HG02610 (cell line): ENCODE data around the gene DENND1B.
"Not testable (repeated sequence)": the region's sequence is repeated elsewhere in the genome, so short reads cannot be mapped to it uniquely, and the experiment has no call there.

ENCODE experiments used
- ATAC-seq: cut with Tn5 transposase; IDR thresholded peaks from one replicate; pipeline ENCODE4 v1.9.1; 2021; ENCODE audit warnings: mild to moderate bottlenecking, moderate library complexity; ENCODE audit not compliant: unreplicated experiment

The DENND1B gene

GRCh38 chr1:197637406-197637805 is 137.9 kb downstream of the DENND1B start:
- ATAC-seq = no peak

- no peak for ATAC-seq
Observed at GRCh38 chr1:197633447-197634078, 141.7 kb downstream of the DENND1B start.

GRCh38 chr1:197632651-197633050 is 142.6 kb downstream of the DENND1B start:
- no peak for ATAC-seq

GRCh38 chr1:197632005-197632404 is 143.3 kb downstream of the DENND1B start:
- no peak for ATAC-seq

- no peak for ATAC-seq
Observed at GRCh38 chr1:197622371-197622770, 152.9 kb downstream of the DENND1B start.

- no peak for ATAC-seq
Observed at GRCh38 chr1:197621761-197622160, 153.5 kb downstream of the DENND1B start.

DNA sequence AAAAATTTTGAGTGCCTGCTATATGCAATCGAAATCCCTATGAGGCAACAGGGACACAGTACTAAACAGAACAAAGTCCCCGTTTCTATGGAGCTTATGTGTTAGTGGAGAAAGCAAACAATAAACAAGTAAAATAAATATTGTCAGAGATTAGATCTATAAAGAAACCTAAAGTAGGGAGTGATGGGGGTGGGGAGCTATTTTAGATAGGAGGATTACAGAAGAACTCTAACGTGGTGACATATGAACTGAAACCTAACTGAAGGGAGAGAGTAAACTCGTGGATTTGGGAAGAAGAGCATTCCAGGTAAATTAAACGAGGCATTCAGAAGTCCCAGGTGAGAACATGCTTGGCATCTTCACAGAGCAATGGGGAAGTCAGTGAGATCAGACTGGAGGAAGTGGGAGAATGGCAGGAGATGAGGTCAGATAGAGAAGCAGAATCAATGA is 154.5 kb downstream of the DENND1B start:
- no peak for ATAC-seq

- ATAC-seq = no peak
Observed at GRCh38 chr1:197619008-197619640, 156.2 kb downstream of the DENND1B start.

DNA sequence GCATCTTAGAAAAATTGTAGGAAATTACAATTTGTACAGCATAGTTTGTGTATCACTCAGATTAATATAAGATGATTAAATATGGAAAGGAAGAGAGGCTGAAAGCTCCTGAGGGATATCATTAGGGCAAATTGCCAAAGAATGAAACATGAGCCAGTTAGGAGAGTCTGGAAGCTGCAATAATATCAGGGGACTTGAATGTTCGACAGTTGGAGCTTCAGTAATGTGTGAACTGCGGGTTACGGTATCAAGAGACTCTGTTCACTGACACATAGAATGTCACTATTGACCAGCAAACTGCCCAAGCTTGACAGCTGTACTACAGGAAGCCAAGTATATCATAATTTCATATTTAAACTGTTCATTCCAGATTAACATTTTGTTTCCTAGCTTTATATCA is 157.2 kb downstream of the DENND1B start:
- no peak for ATAC-seq

GRCh38 chr1:197615693-197616011 is 159.6 kb downstream of the DENND1B start:
- ATAC-seq = no peak

DNA sequence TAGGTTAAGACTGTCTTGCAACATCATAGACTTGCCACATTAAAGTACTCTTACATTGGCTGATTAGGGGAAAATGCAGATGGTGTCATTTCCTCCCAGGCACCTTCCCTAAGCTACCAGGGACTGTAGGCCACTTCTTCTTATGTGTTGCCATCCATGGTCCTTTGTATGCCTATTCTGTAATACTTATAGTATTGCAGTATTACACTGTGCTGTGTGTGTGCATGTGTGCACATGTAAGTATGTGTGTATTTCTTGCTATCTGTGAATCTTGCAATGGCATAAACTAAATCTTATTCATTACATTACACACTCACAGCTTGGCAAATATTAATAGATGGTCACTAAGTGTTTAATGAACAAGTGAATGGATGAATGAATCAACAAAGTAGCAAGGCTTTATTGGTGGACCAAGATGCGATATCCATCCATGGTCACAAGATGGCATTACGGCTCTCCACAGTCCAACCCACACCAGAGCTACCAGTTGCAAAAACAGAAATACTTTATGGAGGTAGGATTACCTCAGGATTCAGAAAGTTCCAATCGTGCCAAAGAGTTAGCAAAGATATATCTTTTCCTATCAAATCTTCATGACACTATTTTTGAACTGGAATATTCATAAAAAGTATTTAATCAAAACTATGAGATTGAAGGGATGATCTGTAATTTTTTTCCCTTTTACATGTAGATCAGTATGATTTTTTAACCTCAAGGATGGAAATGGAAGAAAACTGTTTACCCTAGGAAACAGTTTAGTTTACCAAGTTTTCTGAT is 160.2 kb downstream of the DENND1B start:
- peak; percentile 73 for ATAC-seq

- no peak for ATAC-seq
Observed at GRCh38 chr1:197606168-197606845, 169.0 kb downstream of the DENND1B start.

- no peak for ATAC-seq
Observed at GRCh38 chr1:197604302-197604701, 171.0 kb downstream of the DENND1B start.

GRCh38 chr1:197600751-197601150 is 174.5 kb downstream of the DENND1B start:
- no peak for ATAC-seq

- no peak for ATAC-seq
Observed at GRCh38 chr1:197599789-197600188, 175.5 kb downstream of the DENND1B start.

DNA sequence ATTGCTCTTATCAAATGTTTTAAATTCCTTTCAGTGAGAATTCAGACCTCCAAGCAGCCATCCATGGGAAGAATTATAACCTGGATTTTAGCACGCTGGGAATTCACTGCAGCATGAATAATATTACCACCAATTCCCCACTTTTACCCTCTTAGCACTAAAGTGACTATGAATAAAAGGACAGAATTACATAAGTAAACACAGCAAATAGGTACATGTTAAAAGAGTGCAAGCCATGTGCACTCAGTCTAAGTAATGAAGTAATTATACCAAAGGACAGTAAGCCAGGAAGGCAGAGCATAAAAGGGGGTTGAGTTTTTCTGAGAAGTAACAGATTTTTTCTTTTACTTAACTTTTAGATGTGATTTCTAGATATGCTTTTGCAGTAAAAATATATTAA is 176.3 kb downstream of the DENND1B start:
- no peak for ATAC-seq

- ATAC-seq = no peak
Observed at GRCh38 chr1:197595304-197595904, 179.9 kb downstream of the DENND1B start.

DNA sequence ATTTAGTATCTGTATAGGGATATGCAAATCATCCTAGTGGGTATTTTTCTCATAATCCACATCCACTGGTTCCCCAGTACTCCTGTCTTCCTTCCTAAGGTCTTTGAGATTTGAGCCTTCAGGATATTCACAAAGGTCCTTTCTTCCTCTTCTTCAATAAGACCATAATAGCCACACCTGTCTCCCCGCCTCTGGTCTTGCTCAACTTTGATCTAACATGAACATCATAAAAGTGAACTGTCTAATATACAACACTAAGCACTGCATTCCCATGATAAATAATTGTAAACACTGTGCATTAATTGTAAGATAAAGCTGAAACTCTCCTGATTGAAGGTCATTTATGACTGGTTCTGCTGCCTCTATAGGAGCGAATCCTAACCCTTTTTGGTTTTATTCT is 184.6 kb downstream of the DENND1B start:
- ATAC-seq = no peak

DNA sequence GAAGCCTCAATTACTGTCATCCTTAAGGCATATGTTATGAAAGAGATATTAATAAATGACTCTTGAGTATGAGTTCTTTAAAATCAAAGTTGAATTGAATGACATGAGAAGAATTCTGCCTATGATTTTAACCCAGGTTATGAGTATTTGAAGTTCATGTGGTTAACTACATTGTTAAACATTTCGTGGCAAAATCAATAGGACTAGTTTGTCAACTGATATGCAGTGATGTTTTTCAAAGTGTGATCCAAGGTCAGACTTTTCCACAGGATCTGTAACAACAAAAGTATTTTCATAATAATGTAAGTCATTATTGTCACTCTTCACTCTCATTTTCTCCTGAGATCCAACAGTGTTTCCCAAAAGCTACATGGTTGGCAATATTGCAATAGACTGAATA is 189.5 kb downstream of the DENND1B start:
- no peak for ATAC-seq

GRCh38 chr1:197577580-197577979 is 197.7 kb downstream of the DENND1B start:
- no peak for ATAC-seq

DNA sequence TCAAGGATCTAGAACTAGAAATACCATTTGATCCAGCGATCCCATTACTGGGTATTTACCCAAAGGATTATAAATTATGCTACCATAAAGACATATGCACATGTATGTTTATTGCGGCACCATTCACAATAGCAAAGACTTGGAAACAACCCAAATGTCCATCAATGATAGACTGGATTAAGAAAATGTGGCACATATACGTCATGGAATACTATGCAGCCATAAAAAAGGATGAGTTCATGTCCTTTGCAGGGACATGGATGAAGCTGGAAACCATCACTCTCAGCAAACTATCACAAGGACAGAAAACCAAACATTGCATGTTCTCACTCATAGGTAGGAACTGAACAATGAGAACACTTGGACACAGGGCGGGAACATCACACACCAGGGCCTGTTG is 199.7 kb downstream of the DENND1B start:
- not testable (repeated sequence) for ATAC-seq
